Measurements from ENCODE around the gene TBCK. TPM values are rescaled to one million over a fixed set of nuclear protein-coding genes. Genes with fewer than 3 reads are reported as not detected.
A peak's percentile ranks its signal among the peaks of the same experiment; 100 is the strongest.

TBCK gene
- total RNA-seq, 1 donor from 2014 or later: 25.8 TPM

DNA sequence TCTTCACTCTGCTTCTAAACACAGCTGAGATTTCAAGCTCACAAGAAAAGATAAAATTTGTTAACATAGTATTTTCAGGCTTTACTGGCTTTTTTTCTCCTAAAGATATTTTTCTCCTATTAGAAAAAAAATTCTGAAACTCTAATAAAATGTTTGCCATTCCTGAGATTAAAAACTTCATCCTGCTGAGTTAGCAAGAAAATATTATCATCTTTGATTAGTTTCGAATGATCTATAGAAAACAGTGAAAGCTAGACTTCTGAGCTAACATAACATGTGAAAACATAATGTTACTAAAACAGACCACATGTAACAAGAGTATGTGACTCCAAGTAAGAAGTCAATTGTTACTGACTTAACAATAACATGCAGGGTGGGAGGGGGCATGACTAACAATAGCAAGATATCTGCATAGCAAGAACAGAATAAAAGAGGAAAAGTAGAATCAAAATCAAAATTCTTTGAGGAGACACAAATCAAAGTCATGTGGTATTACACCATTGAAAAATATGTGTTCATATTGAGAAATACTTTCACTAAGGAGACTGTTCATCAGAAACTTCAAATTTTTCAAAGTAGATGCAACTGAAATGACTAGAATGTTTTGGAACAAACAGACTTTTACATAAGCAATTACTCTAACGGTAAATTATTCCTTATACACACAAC, 14.5 kb downstream of the TBCK start:
- Histone ChIP-seq H3K4me2 (ENCODE audit: low read length) (no peak overlapping the region), H3K4me3 (ENCODE audit: insufficient read depth, low read depth, low read length) (no peak overlapping the region), H4K20me1 (ENCODE audit: insufficient read depth, low read length) (no peaks in the 10 kb centered on the region), H3K27me3 (ENCODE audit: insufficient read depth, low read length) (no peaks in the 10 kb centered on the region), H3K9me3 (ENCODE audit: insufficient read depth, low read depth, low read length) (no peaks in the 10 kb centered on the region), H3K4me1 (ENCODE audit: insufficient read depth, low read length) (no peaks in the 10 kb centered on the region), H2AFZ (ENCODE audit: low read depth, low read length) (no peak overlapping the region), H3K79me2 (ENCODE audit: insufficient read depth, low read length) (peaks cover 3% of the 10 kb centered on the region), H3K27ac (ENCODE audit: low read depth, low read length) (no peak overlapping the region), H3K36me3 (ENCODE audit: insufficient read depth, low read length) (no peaks in the 10 kb centered on the region), H3K9ac (ENCODE audit: low read length) (no peak overlapping the region)
- Mint-ChIP-seq H3K4me1 (ENCODE audit: low read depth, unreplicated experiment) (peaks cover 1% of the 10 kb centered on the region), H3K27me3 (ENCODE audit: low read depth, unreplicated experiment) (no peaks in the 10 kb centered on the region), H3K27ac (ENCODE audit: unreplicated experiment) (no peak overlapping the region), H3K4me3 (ENCODE audit: unreplicated experiment) (no peak overlapping the region), H3K36me3 (ENCODE audit: low read depth, unreplicated experiment) (peaks cover 4% of the 10 kb centered on the region), H3K9me3 (ENCODE audit: unreplicated experiment) (peaks cover 2% of the 10 kb centered on the region)
- FAIRE-seq (peak; percentile 66), DNase-seq (ENCODE audit: low read depth) (peak; percentile 1)
- TF ChIP-seq, protein P1, sequence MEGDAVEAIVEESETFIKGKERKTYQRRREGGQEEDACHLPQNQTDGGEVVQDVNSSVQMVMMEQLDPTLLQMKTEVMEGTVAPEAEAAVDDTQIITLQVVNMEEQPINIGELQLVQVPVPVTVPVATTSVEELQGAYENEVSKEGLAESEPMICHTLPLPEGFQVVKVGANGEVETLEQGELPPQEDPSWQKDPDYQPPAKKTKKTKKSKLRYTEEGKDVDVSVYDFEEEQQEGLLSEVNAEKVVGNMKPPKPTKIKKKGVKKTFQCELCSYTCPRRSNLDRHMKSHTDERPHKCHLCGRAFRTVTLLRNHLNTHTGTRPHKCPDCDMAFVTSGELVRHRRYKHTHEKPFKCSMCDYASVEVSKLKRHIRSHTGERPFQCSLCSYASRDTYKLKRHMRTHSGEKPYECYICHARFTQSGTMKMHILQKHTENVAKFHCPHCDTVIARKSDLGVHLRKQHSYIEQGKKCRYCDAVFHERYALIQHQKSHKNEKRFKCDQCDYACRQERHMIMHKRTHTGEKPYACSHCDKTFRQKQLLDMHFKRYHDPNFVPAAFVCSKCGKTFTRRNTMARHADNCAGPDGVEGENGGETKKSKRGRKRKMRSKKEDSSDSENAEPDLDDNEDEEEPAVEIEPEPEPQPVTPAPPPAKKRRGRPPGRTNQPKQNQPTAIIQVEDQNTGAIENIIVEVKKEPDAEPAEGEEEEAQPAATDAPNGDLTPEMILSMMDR (IDR thresholded peaks at IDR 0.05; ENCODE audit: insufficient read depth, low read depth, low read length): no peak
- no peak for TF ChIP-seq EZH2 (IDR thresholded peaks at IDR 0.05; ENCODE audit: insufficient read depth, low read length)

DNA sequence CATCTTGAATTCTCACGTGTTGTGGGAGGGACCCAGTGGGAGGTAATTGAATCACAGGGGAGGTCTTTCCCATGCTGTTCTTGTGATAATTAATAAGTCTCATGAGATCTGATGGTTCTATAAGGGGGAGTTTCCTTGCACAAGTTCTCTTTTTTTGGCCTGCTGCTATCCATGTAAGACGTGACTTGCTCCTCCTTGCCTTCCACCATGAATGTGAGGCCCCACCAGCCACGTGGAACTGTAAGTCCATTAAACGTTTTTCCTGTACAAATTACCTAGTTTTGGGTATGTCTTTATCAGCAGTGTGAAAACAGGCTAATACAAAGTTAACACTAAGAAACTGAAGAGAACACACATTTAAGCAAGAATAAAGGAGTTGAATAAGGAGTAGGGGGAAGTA, 16.0 kb downstream of the TBCK start:
- H3K36me3 Mint-ChIP-seq (ENCODE audit: low read depth, unreplicated experiment): peaks cover 4% of the 10 kb centered on the region
- H3K27ac Mint-ChIP-seq (ENCODE audit: unreplicated experiment): no peak overlapping the region
- FAIRE-seq: no peak

More for the DNA sequence above, 16.0 kb downstream of the TBCK start:
- H3K27me3 Mint-ChIP-seq (ENCODE audit: low read depth, unreplicated experiment): no peaks in the 10 kb centered on the region
- Histone ChIP-seq H3K4me1 (ENCODE audit: insufficient read depth, low read length) (no peaks in the 10 kb centered on the region), H3K27me3 (ENCODE audit: insufficient read depth, low read length) (no peaks in the 10 kb centered on the region), H4K20me1 (ENCODE audit: insufficient read depth, low read length) (no peaks in the 10 kb centered on the region), H3K4me3 (ENCODE audit: insufficient read depth, low read depth, low read length) (no peak overlapping the region), H2AFZ (ENCODE audit: low read depth, low read length) (no peak overlapping the region), H3K27ac (ENCODE audit: low read depth, low read length) (no peak overlapping the region), H3K79me2 (ENCODE audit: insufficient read depth, low read length) (no peaks in the 10 kb centered on the region), H3K9ac (ENCODE audit: low read length) (no peak overlapping the region), H3K36me3 (ENCODE audit: insufficient read depth, low read length) (peaks cover under 1% of the 10 kb centered on the region), H3K9me3 (ENCODE audit: insufficient read depth, low read depth, low read length) (no peaks in the 10 kb centered on the region), H3K4me2 (ENCODE audit: low read length) (no peak overlapping the region)
- DNase-seq (ENCODE audit: low read depth): no peak
- H3K4me3 Mint-ChIP-seq (ENCODE audit: unreplicated experiment): no peak overlapping the region
- peaks cover 2% of the 10 kb centered on the region for H3K9me3 Mint-ChIP-seq (ENCODE audit: unreplicated experiment)
- H3K4me1 Mint-ChIP-seq (ENCODE audit: low read depth, unreplicated experiment): peaks cover 1% of the 10 kb centered on the region
- TF ChIP-seq, protein P1 (IDR thresholded peaks at IDR 0.05; ENCODE audit: insufficient read depth, low read depth, low read length): no peak
- no peak for TF ChIP-seq EZH2 (IDR thresholded peaks at IDR 0.05; ENCODE audit: insufficient read depth, low read length)

All from astrocyte (in vitro differentiated cells and primary cell).